ENCODE data around the gene NXT1. TPM values are rescaled to one million over a fixed set of nuclear protein-coding genes. Genes with fewer than 3 reads are reported as not detected.

Gene NXT1
- total RNA-seq, 1 donor, result 18.5 TPM

DNA sequence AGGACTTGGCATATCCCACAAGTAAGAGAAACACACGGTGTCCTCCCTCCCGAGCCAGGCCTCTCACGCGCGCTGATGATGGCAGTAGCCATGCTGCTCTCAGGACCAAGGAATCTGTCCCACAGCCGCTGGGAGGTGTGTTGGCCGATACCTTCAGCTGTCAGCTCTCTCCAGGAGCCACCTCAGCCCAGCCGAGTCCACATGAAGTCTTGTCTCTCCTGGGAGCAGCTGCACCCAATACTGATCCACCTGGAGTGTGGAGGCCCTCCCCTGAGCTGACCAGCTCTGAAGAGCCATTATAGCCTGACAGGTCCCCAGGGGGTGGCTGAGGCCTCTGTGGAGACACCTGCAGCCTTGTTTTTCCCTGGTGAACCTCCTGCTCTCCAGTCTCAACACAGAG, 23.8 kb upstream of the NXT1 start:
- Histone ChIP-seq H3K36me3 (ENCODE audit: insufficient read depth, low read length) (no peaks in the 10 kb centered on the region), H3K4me1 (ENCODE audit: insufficient read depth, low read length) (no peaks in the 10 kb centered on the region), H4K20me1 (ENCODE audit: insufficient read depth, low read length) (no peaks in the 10 kb centered on the region), H3K27ac (ENCODE audit: low read depth, low read length) (no peak overlapping the region), H2AFZ (ENCODE audit: low read length) (no peak overlapping the region), H3K27me3 (ENCODE audit: insufficient read depth, low read length) (peaks cover under 1% of the 10 kb centered on the region), H3K79me2 (ENCODE audit: insufficient read depth, low read length) (no peaks in the 10 kb centered on the region), H3K9me3 (ENCODE audit: low read depth, low read length) (no peaks in the 10 kb centered on the region), H3K4me3 (ENCODE audit: insufficient read depth, low read length) (no peak overlapping the region), H3K4me2 (ENCODE audit: insufficient read depth, low read length) (no peak overlapping the region)
- peak; percentile 22 for DNase-seq (ENCODE audit: insufficient read length, low spot score, missing footprints)
- TF ChIP-seq, protein P1, sequence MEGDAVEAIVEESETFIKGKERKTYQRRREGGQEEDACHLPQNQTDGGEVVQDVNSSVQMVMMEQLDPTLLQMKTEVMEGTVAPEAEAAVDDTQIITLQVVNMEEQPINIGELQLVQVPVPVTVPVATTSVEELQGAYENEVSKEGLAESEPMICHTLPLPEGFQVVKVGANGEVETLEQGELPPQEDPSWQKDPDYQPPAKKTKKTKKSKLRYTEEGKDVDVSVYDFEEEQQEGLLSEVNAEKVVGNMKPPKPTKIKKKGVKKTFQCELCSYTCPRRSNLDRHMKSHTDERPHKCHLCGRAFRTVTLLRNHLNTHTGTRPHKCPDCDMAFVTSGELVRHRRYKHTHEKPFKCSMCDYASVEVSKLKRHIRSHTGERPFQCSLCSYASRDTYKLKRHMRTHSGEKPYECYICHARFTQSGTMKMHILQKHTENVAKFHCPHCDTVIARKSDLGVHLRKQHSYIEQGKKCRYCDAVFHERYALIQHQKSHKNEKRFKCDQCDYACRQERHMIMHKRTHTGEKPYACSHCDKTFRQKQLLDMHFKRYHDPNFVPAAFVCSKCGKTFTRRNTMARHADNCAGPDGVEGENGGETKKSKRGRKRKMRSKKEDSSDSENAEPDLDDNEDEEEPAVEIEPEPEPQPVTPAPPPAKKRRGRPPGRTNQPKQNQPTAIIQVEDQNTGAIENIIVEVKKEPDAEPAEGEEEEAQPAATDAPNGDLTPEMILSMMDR (IDR thresholded peaks at IDR 0.05; ENCODE audit: extremely low read depth, low read depth, low read length), result no peak

DNA sequence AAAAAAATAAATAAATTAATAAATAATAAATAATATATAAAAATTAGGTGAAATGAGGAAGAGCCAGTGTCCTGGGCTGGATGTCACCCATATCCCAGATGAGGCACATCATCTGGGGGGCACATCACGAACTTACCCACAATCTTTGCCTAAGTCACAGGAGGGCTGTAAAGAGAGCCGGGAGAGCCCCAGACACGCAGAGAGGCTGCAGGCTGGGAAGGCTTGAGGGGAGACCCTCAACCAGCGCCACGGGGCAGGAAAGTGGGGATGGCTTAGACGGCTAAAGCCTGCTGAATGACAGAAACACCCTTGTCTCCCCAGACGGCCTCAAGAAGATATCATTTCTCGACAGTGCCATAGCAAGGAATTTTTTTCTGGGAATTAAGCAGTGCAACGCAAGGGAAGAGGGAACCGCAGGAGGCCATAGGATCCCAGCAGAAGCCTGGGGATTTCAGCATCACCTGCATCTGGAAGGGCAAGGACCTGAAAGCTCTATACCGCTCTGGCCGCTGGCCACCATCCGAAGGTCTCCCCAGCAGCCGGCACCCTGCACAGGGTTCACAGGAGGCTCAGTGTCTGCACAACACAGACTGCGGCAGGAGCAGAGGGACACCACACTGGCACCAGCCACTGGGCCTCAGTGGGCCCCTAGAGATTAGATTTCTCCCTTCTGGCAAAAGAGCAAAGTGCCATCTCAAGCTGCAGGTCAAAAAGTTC, 22.8 kb upstream of the NXT1 start:
- H3K36me3 ChIP-seq (ENCODE audit: insufficient read depth, low read length), result no peaks in the 10 kb centered on the region
- no peak overlapping the region for H3K4me2 ChIP-seq (ENCODE audit: insufficient read depth, low read length)
- TF ChIP-seq, protein P1 (IDR thresholded peaks at IDR 0.05; ENCODE audit: extremely low read depth, low read depth, low read length), result no peak
- H3K27ac ChIP-seq (ENCODE audit: low read depth, low read length), result no peak overlapping the region
- H3K79me2 ChIP-seq (ENCODE audit: insufficient read depth, low read length), result no peaks in the 10 kb centered on the region
- no peak overlapping the region for H3K4me3 ChIP-seq (ENCODE audit: insufficient read depth, low read length)
- H4K20me1 ChIP-seq (ENCODE audit: insufficient read depth, low read length), result no peaks in the 10 kb centered on the region
- no peaks in the 10 kb centered on the region for H3K9me3 ChIP-seq (ENCODE audit: low read depth, low read length)
- H3K27me3 ChIP-seq (ENCODE audit: insufficient read depth, low read length), result no peaks in the 10 kb centered on the region
- peak; percentile 22 for DNase-seq (ENCODE audit: insufficient read length, low spot score, missing footprints)
- H2AFZ ChIP-seq (ENCODE audit: low read length), result no peak overlapping the region
- no peaks in the 10 kb centered on the region for H3K4me1 ChIP-seq (ENCODE audit: insufficient read depth, low read length)

DNA sequence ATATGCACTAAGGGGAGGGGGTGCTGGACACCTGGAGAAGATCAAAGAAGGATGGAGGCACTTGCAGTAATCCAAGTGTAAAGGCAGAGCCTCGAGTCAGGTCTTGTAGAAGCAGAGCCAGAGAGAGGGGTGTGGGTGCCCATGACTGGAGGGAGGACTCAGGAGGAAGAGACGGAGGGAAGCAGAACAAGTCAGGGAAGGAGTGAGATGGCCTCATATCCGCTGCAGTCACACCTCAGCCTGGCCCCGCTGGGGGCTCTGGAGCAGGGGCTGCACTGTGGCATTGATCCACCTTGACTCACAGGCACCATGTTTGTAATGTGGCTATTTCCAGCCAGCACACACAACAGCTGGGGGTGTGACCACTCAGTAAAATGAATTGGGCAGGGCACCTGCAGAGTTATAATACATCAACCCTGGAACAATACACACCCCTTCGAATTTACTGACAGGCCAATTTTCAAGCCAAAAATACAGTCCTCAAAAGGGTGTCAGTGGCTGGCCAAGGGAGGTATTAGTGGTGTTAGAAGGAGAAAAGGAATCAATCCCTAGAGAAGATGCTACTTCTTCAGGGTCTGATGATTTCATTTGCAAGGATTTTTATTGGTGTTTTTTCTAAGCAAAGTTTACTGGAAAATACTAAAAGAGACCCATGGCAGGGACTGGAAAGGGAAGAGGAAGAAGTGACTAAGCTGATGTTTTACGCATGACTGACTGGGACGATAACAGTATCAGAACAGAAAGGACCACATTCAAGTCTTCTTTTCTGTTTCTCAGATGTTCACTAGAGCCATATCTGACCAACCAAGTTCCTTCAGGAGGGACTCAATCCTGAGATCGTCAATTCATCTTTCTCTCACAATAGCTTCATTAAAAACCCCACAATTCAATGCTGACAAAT, 18.9 kb upstream of the NXT1 start:
- DNase-seq (ENCODE audit: insufficient read length, low spot score, missing footprints), result peak; percentile 58

More for the DNA sequence above, 18.9 kb upstream of the NXT1 start:
- no peaks in the 10 kb centered on the region for H4K20me1 ChIP-seq (ENCODE audit: insufficient read depth, low read length)
- no peak overlapping the region for H3K4me2 ChIP-seq (ENCODE audit: insufficient read depth, low read length)
- H3K27me3 ChIP-seq (ENCODE audit: insufficient read depth, low read length), result no peaks in the 10 kb centered on the region
- H3K4me1 ChIP-seq (ENCODE audit: insufficient read depth, low read length), result no peaks in the 10 kb centered on the region
- no peaks in the 10 kb centered on the region for H3K9me3 ChIP-seq (ENCODE audit: low read depth, low read length)
- no peaks in the 10 kb centered on the region for H3K79me2 ChIP-seq (ENCODE audit: insufficient read depth, low read length)
- TF ChIP-seq, protein P1 (IDR thresholded peaks at IDR 0.05; ENCODE audit: extremely low read depth, low read depth, low read length), result no peak
- no peaks in the 10 kb centered on the region for H3K36me3 ChIP-seq (ENCODE audit: insufficient read depth, low read length)
- H3K27ac ChIP-seq (ENCODE audit: low read depth, low read length), result no peak overlapping the region
- no peak overlapping the region for H3K4me3 ChIP-seq (ENCODE audit: insufficient read depth, low read length)
- no peak overlapping the region for H2AFZ ChIP-seq (ENCODE audit: low read length)
